Gastroesophageal sphincter (tissue), 4 donors: ENCODE data around the gene ACSF3. TPM values are rescaled to one million over a fixed set of nuclear protein-coding genes. Genes with fewer than 3 reads are reported as not detected.
"Not testable (repeated sequence)": the region's sequence is repeated elsewhere in the genome, so short reads cannot be mapped to it uniquely, and the experiment has no call there.

ENCODE experiments used
- ATAC-seq: fragments of 150-250 bp; one replicate; pipeline ENCODE4 v1.9.1; 2016; ENCODE audit warnings: mild to moderate bottlenecking, moderate library complexity
- H3K27ac ChIP-seq, 4 donors: fragments of 200-600 bp; sonication (generic) in 3 of 4; 1 replicate in 3 of 4; 2 replicates in 1 of 4; pipeline ENCODE4 v1.5.1; 2016 to 2019
- H3K27me3 ChIP-seq: fragments of 200-600 bp; sonication (generic); one replicate; pipeline ENCODE4 v1.5.1; 2019
- H3K36me3 ChIP-seq, 2 donors: fragments of 200-600 bp; sonication (generic); one replicate each; pipeline ENCODE4 v1.5.1; 2019; ENCODE audit warnings: control low read depth in 1 of 2
- H3K4me1 ChIP-seq, 3 donors: fragments of 200-600 bp; sonication (generic); 1 replicate in 2 of 3; 2 replicates in 1 of 3; pipeline ENCODE4 v1.5.1; 2016 to 2019; ENCODE audit warnings: control low read depth in 2 of 3
- H3K4me3 ChIP-seq, 2 donors: fragments of 200-600 bp; sonication (generic); one replicate each; pipeline ENCODE4 v1.5.1; 2019; ENCODE audit warnings: mild to moderate bottlenecking in 1 of 2, moderate library complexity in 1 of 2
- H3K9me3 ChIP-seq, 3 donors: fragments of 200-600 bp; sonication (generic); one replicate each; pipeline ENCODE4 v1.5.1; 2017 to 2019; ENCODE audit warnings: control low read depth in 2 of 3
- CTCF ChIP-seq, 4 experiments: fragments of 200-600 bp in 2 of 4; fragments of 450-650 bp in 2 of 4; sonication (generic) in 1 of 4; IDR thresholded peaks; one replicate each; pipeline ENCODE4 v1.5.1; 2017 to 2019; ENCODE audit warnings: antibody characterized with exemption in 4 of 4, mild to moderate bottlenecking in 2 of 4, moderate library complexity in 2 of 4
- EP300 ChIP-seq: sonication (generic); formaldehyde crosslinking; IDR thresholded peaks from one replicate; pipeline ENCODE4 v1.6.1; 2017; ENCODE audit warnings: antibody characterized with exemption, mild to moderate bottlenecking
- POLR2A ChIP-seq, 2 donors: fragments of 450-650 bp; IDR thresholded peaks; one replicate each; pipeline ENCODE4 v1.6.1; 2017; ENCODE audit warnings: antibody characterized with exemption in 2 of 2, mild to moderate bottlenecking in 2 of 2, moderate library complexity in 1 of 2
- POLR2AphosphoS5 ChIP-seq: sonication (generic); formaldehyde crosslinking; IDR thresholded peaks from one replicate; pipeline ENCODE4 v1.6.1; 2017; ENCODE audit warnings: antibody characterized with exemption
- WGBS, 2 donors: methylation state at CpG; one replicate each; pipeline ENCODE4 v1.1.5; 2018; ENCODE audit warnings: low coverage in 1 of 2; 5-methylcytosine and 5-hydroxymethylcytosine counted together
- total RNA-seq, 4 donors: library from RNA; depleted of rRNA; stranded (reverse); fragments of >200 nt; gene quantifications; one replicate each; pipeline ENCODE4 v1.1.0, GENCODE V29; 2016

The ACSF3 gene
- total RNA-seq, 4 donors from 2014 or later: 14.5 to 33.8 (median 28.8) TPM

- no peaks in the 10 kb centered on the region for H3K36me3 ChIP-seq
- peaks cover 82% of the 10 kb centered on the region for H3K27me3 ChIP-seq
- H3K4me3 ChIP-seq: no peak overlapping the region
- no peaks in the 10 kb centered on the region for H3K9me3 ChIP-seq
- H3K4me1 ChIP-seq: no peaks in the 10 kb centered on the region
- no CpG with 5 or more reads among the region's 32 CpGs for WGBS, 2 donors
- H3K27ac ChIP-seq: no peak overlapping the region
- no peak for ATAC-seq
- TF ChIP-seq POLR2AphosphoS5 (no peak), CTCF (IDR thresholded peaks at IDR 0.05) (no peak), POLR2A (IDR thresholded peaks at IDR 0.05) (no peak), EP300 (no peak)
Observed at GRCh38 chr16:89064606-89065457, 28.8 kb upstream of the ACSF3 start.

- Histone ChIP-seq H3K4me1 (no peaks in the 10 kb centered on the region), H3K27me3 (peaks cover 88% of the 10 kb centered on the region), H3K27ac (no peak overlapping the region), H3K36me3 (no peaks in the 10 kb centered on the region), H3K4me3 (no peak overlapping the region), H3K9me3 (no peaks in the 10 kb centered on the region)
- no peak for TF ChIP-seq POLR2A (IDR thresholded peaks at IDR 0.05)
- no peak for TF ChIP-seq POLR2AphosphoS5
- WGBS, 2 donors: 80% methylated on average over 1 of the region's 11 CpGs; no CpG with 5 or more reads in 1 of the 2 donors
- no peak for ATAC-seq
Observed at GRCh38 chr16:89065458-89065822, 28.2 kb upstream of the ACSF3 start.

- 38% methylated on average over 4 of the region's 21 CpGs; no CpG with 5 or more reads in 1 of the 2 donors for WGBS, 2 donors
- TF ChIP-seq POLR2A (IDR thresholded peaks at IDR 0.05) (no peak), POLR2AphosphoS5 (no peak), EP300 (no peak), CTCF (IDR thresholded peaks at IDR 0.05) (no peak)
- H3K27me3 ChIP-seq: peaks cover 93% of the 10 kb centered on the region
Observed at GRCh38 chr16:89066721-89067120, 26.9 kb upstream of the ACSF3 start.

GRCh38 chr16:89067677-89068443, 25.8 kb upstream of the ACSF3 start:
- Histone ChIP-seq H3K36me3 (no peaks in the 10 kb centered on the region), H3K4me3 (no peak overlapping the region), H3K27me3 (peaks cover 93% of the 10 kb centered on the region), H3K4me1 (no peaks in the 10 kb centered on the region), H3K9me3 (no peaks in the 10 kb centered on the region), H3K27ac (no peak overlapping the region)
- TF ChIP-seq POLR2AphosphoS5: no peak
- no peak for TF ChIP-seq POLR2A (IDR thresholded peaks at IDR 0.05)
- no peak for TF ChIP-seq CTCF (IDR thresholded peaks at IDR 0.05)
- TF ChIP-seq EP300: no peak
- no CpG with 5 or more reads among the region's 16 CpGs for WGBS, 2 donors
- no peak for ATAC-seq

More at GRCh38 chr16:89066721-89067120, 26.9 kb upstream of the ACSF3 start:
- ATAC-seq: no peak
- Histone ChIP-seq H3K36me3 (no peaks in the 10 kb centered on the region), H3K4me1 (no peaks in the 10 kb centered on the region), H3K27ac (no peak overlapping the region), H3K4me3 (no peak overlapping the region), H3K9me3 (no peaks in the 10 kb centered on the region)

- not testable (repeated sequence) for ATAC-seq, H3K27ac ChIP-seq, H3K4me1 ChIP-seq, H3K9me3 ChIP-seq, H3K36me3 ChIP-seq, H3K4me3 ChIP-seq
- peaks cover 88% of the 10 kb centered on the region for H3K27me3 ChIP-seq
- 96 to 100% methylated on average over 3 to 4 of the region's 4 CpGs for WGBS, 2 donors
Observed at GRCh38 chr16:89068814-89069616, 24.6 kb upstream of the ACSF3 start.
